Measurements from ENCODE around the gene LPIN2. TPM values are rescaled to one million over a fixed set of nuclear protein-coding genes. Genes with fewer than 3 reads are reported as not detected.
A peak's percentile ranks its signal among the peaks of the same experiment; 100 is the strongest.

LPIN2 gene
- total and polyA plus RNA-seq, 2 of the 13 experiments (the other 11 are each of a cell fraction or from before 2014, with no cell fraction given), result 46.0 to 119 TPM

GRCh38 chr18:3013024-3013804, at the start of gene LPIN2 (continued):
- TF ChIP-seq MAZ (IDR thresholded peaks at IDR 0.05; ENCODE audit: borderline replicate concordance, low read depth, low read length) (peak; percentile 32; the same call in 1 of the 2 replicates), MAZ (CRISPR knock-in tag; IDR thresholded peaks at IDR 0.05; ENCODE audit: low read depth) (no peak; the same call in 1 of the 2 replicates), SP5 (CRISPR knock-in tag; IDR thresholded peaks at IDR 0.05; ENCODE audit: borderline replicate concordance, low read depth) (peak; percentile 26; the same call in 1 of the 2 replicates), ATF7-NPFF (CRISPR knock-in tag; IDR thresholded peaks at IDR 0.05; ENCODE audit: low read depth) (peak; percentile 32; the same call in 1 of the 2 replicates), CAMTA2 (CRISPR knock-in tag; IDR thresholded peaks at IDR 0.05; ENCODE audit: borderline replicate concordance) (no peak), ARID2 (CRISPR knock-in tag; IDR thresholded peaks at IDR 0.05; ENCODE audit: borderline replicate concordance) (no peak), PHF8 (CRISPR knock-in tag; IDR thresholded peaks at IDR 0.05) (peak; percentile 46; the same call in 1 of the 2 replicates), ZSCAN31 (CRISPR knock-in tag; IDR thresholded peaks at IDR 0.05; ENCODE audit: low read depth) (0 out of 2 replicates have a peak, but pooled peaks have one; percentile 6), RFXAP (CRISPR knock-in tag; IDR thresholded peaks at IDR 0.05; ENCODE audit: borderline replicate concordance) (0 out of 2 replicates have a peak, but pooled peaks have one; percentile 8), ZNF543 (CRISPR knock-in tag; IDR thresholded peaks at IDR 0.05) (0 out of 2 replicates have a peak, but pooled peaks have one; percentile 36), RAD21 (CRISPR knock-in tag; IDR thresholded peaks at IDR 0.05) (peak; percentile 4; the same call in 1 of the 2 replicates), TAF1 (CRISPR knock-in tag; IDR thresholded peaks at IDR 0.05) (peak; percentile 71), MXI1 (IDR thresholded peaks at IDR 0.05; ENCODE audit: borderline replicate concordance, low read depth, low read length) (peak; percentile 83; the same call in 2 of the 3 replicates), KDM6A (CRISPR knock-in tag; IDR thresholded peaks at IDR 0.05; ENCODE audit: low read depth) (no peak), SIX1 (CRISPR knock-in tag; IDR thresholded peaks at IDR 0.05; ENCODE audit: borderline replicate concordance) (no peak), RFX1 (IDR thresholded peaks at IDR 0.05) (peak; percentile 90), PATZ1 (CRISPR knock-in tag; IDR thresholded peaks at IDR 0.05) (peak; percentile 8; the same call in 1 of the 2 replicates), MNT (IDR thresholded peaks at IDR 0.05) (peak; percentile 22; the same call in 1 of the 2 replicates), ETV5 (CRISPR knock-in tag; IDR thresholded peaks at IDR 0.05; ENCODE audit: borderline replicate concordance) (peak; percentile 37; the same call in 1 of the 2 replicates), RBFOX2 (IDR thresholded peaks at IDR 0.05; ENCODE audit: low read depth, low read length) (peak; percentile 92), SAP130 (CRISPR knock-in tag; IDR thresholded peaks at IDR 0.05; ENCODE audit: low read depth) (peak; percentile 65), ZKSCAN1 (IDR thresholded peaks at IDR 0.05; ENCODE audit: low read length) (no peak), ZNF674 (CRISPR knock-in tag; IDR thresholded peaks at IDR 0.05; ENCODE audit: low read depth) (no peak), THAP7 (CRISPR knock-in tag; IDR thresholded peaks at IDR 0.05) (no peak), ZNF362 (CRISPR knock-in tag; IDR thresholded peaks at IDR 0.05; ENCODE audit: borderline replicate concordance) (peak; percentile 95; the same call in 1 of the 2 replicates)

All from HepG2 (cell line).